ENCODE results near the gene PCDHGA4.

Gene PCDHGA4

GRCh38 chr5:141363952-141364660 lies 9.3 kb downstream of the PCDHGA4 start, which contains the start of gene PCDHGA5:
Gene PCDHGA5, plus strand, starts transcription at chr5:141364162. Its CDS starts 169 bp downstream, at chr5:141364331.
- H3K4me3 ChIP-seq (replicated peaks; ENCODE audit: low read depth, low read length) = no peak within 1 kb of the TSS
- TF ChIP-seq, protein P1, sequence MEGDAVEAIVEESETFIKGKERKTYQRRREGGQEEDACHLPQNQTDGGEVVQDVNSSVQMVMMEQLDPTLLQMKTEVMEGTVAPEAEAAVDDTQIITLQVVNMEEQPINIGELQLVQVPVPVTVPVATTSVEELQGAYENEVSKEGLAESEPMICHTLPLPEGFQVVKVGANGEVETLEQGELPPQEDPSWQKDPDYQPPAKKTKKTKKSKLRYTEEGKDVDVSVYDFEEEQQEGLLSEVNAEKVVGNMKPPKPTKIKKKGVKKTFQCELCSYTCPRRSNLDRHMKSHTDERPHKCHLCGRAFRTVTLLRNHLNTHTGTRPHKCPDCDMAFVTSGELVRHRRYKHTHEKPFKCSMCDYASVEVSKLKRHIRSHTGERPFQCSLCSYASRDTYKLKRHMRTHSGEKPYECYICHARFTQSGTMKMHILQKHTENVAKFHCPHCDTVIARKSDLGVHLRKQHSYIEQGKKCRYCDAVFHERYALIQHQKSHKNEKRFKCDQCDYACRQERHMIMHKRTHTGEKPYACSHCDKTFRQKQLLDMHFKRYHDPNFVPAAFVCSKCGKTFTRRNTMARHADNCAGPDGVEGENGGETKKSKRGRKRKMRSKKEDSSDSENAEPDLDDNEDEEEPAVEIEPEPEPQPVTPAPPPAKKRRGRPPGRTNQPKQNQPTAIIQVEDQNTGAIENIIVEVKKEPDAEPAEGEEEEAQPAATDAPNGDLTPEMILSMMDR (IDR thresholded peaks at IDR 0.05; ENCODE audit: low read depth, low read length, missing control alignments) = no peak
- no peak for DNase-seq (ENCODE audit: extremely low read depth, low read depth)

GRCh38 chr5:141366016-141366896 lies 11.4 kb downstream of the PCDHGA4 start:
- H3K4me3 ChIP-seq (replicated peaks; ENCODE audit: low read depth, low read length) = no peak overlapping the region
- DNase-seq (ENCODE audit: extremely low read depth, low read depth) = no peak
- TF ChIP-seq, protein P1 (IDR thresholded peaks at IDR 0.05; ENCODE audit: low read depth, low read length, missing control alignments) = no peak

GRCh38 chr5:141369994-141370848 lies 15.4 kb downstream of the PCDHGA4 start, which contains the start of gene PCDHGB3:
Gene PCDHGB3, plus strand, starts transcription at chr5:141370242. Its CDS starts 153 bp downstream, at chr5:141370395.
- peak within 1 kb of the TSS; percentile 20 for H3K4me3 ChIP-seq (replicated peaks; ENCODE audit: low read depth, low read length)
- no peak for DNase-seq (ENCODE audit: extremely low read depth, low read depth)

DNA sequence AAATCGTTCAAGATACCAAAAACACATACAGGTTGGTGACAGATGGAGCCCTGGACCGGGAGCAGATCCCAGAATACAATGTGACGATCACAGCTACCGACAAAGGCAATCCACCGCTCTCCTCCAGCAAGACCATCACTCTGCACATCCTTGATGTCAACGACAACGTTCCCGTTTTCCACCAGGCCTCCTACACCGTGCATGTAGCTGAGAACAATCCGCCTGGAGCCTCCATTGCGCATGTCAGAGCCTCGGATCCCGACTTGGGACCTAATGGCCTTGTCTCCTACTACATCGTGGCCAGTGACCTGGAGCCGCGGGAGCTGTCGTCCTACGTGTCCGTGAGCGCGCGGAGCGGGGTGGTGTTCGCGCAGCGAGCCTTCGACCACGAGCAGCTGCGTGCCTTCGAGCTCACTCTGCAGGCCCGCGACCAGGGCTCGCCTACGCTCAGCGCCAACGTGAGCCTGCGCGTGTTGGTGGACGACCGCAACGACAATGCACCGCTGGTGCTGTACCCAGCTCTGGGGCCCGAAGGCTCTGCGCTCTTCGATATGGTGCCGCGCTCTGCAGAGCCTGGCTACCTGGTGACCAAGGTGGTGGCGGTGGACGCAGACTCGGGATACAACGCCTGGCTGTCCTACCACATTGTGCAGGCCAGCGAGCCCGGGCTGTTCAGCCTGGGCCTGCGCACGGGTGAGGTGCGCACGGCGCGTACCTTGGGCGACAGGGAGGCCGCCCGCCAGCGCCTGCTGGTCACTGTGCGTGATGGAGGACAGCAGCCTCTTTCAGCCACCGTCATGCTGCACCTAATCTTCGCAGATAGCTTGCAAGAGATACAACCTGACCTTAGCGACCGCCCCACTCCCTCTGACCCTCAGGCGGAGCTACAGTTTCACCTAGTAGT lies 17.0 kb downstream of the PCDHGA4 start:
- DNase-seq (ENCODE audit: extremely low read depth, low read depth) = no peak
- H3K4me3 ChIP-seq (replicated peaks; ENCODE audit: low read depth, low read length) = no peak overlapping the region
- TF ChIP-seq, protein P1 (IDR thresholded peaks at IDR 0.05; ENCODE audit: low read depth, low read length, missing control alignments) = no peak

More at GRCh38 chr5:141369994-141370848, 15.4 kb downstream of the PCDHGA4 start, which contains the start of gene PCDHGB3:
- TF ChIP-seq, protein P1 (IDR thresholded peaks at IDR 0.05; ENCODE audit: low read depth, low read length, missing control alignments) = peak; percentile 57

GRCh38 chr5:141373673-141374317 lies 19.0 kb downstream of the PCDHGA4 start, which contains the start of gene PCDHGA6:
Gene PCDHGA6, plus strand, starts transcription at chr5:141373891. Its CDS starts 193 bp downstream, at chr5:141374084.
- no peak for DNase-seq (ENCODE audit: extremely low read depth, low read depth)
- TF ChIP-seq, protein P1 (IDR thresholded peaks at IDR 0.05; ENCODE audit: low read depth, low read length, missing control alignments) = peak; percentile 56
- peak within 1 kb of the TSS; percentile 36 for H3K4me3 ChIP-seq (replicated peaks; ENCODE audit: low read depth, low read length)

Measured in HFF-Myc (cell line).